WTC11 (cell line): ENCODE data around the gene ADORA1. TPM values are rescaled to one million over a fixed set of nuclear protein-coding genes. Genes with fewer than 3 reads are reported as not detected.

ENCODE experiments used
- ATAC-seq: fragments of 200-7000 bp; cut with Tn5 transposase; 2 replicates; pipeline ENCODE4 v1.10.0; 2021; ENCODE audit warnings: mild to moderate bottlenecking, moderate library complexity
- CTCF ChIA-PET: fragments of 300-600 bp; sonication (Branson Sonifier 250); formaldehyde crosslinking; loops from one replicate; lab custom pipeline; 2021; ENCODE audit warnings: antibody characterized with exemption; lab: Charles Lee
- POLR2A ChIA-PET: fragments of 350-600 bp; sonication (Branson Sonifier 250); formaldehyde crosslinking; loops from one replicate; lab custom pipeline; 2021; ENCODE audit warnings: antibody characterized with exemption; lab: Charles Lee
- DNase-seq: peaks from one replicate; pipeline ENCODE4 v3.0.0; 2021; ENCODE audit warnings: low spot score
- H3K27ac Mint-ChIP-seq: 2 replicates; pipeline ENCODE4 v1.8.0; 2021; ENCODE audit warnings: mixed read lengths
- H3K27me3 Mint-ChIP-seq: 2 replicates; pipeline ENCODE4 v1.8.0; 2021; ENCODE audit warnings: low read depth, mild to moderate bottlenecking, moderate library complexity, mixed read lengths
- H3K36me3 Mint-ChIP-seq: 2 replicates; pipeline ENCODE4 v1.8.0; 2021; ENCODE audit warnings: mixed read lengths
- H3K4me1 Mint-ChIP-seq: 2 replicates; pipeline ENCODE4 v1.8.0; 2022; ENCODE audit warnings: mixed read lengths
- H3K4me3 Mint-ChIP-seq: 2 replicates; pipeline ENCODE4 v1.8.0; 2021; ENCODE audit warnings: mild to moderate bottlenecking, moderate library complexity, mixed read lengths
- H3K9me3 Mint-ChIP-seq: 2 replicates; pipeline ENCODE4 v1.8.0; 2021; ENCODE audit warnings: mixed read lengths
- ATF1 ChIP-seq: sonication (generic); formaldehyde crosslinking; IDR thresholded peaks from 2 replicates; pipeline ENCODE4 v1.8.1; 2023; ENCODE audit warnings: mild to moderate bottlenecking, moderate library complexity, missing genetic modification reagents
- CBFB ChIP-seq: sonication (generic); formaldehyde crosslinking; IDR thresholded peaks from 2 replicates; pipeline ENCODE4 v1.8.1; 2022; ENCODE audit warnings: mild to moderate bottlenecking, low read depth, missing genetic modification reagents
- CREB1 ChIP-seq: sonication (generic); formaldehyde crosslinking; IDR thresholded peaks from 2 replicates; pipeline ENCODE4 v1.8.0; 2023; ENCODE audit warnings: mild to moderate bottlenecking, missing genetic modification reagents
- E2F4 ChIP-seq: sonication (generic); formaldehyde crosslinking; IDR thresholded peaks from 2 replicates; pipeline ENCODE4 v1.8.1; 2022; ENCODE audit warnings: low read depth, mild to moderate bottlenecking, moderate library complexity, missing genetic modification reagents, borderline replicate concordance
- ETV6 ChIP-seq: sonication (generic); formaldehyde crosslinking; IDR thresholded peaks from 2 replicates; pipeline ENCODE4 v1.8.1; 2022; ENCODE audit warnings: mild to moderate bottlenecking, missing genetic modification reagents
- FOXJ3 ChIP-seq: sonication (generic); formaldehyde crosslinking; IDR thresholded peaks from 2 replicates; pipeline ENCODE4 v1.9.0; 2021; ENCODE audit warnings: missing genetic modification reagents, mild to moderate bottlenecking, borderline replicate concordance
- FOXP4 ChIP-seq: sonication (generic); formaldehyde crosslinking; IDR thresholded peaks from 2 replicates; pipeline ENCODE4 v1.8.0; 2022; ENCODE audit warnings: mild to moderate bottlenecking, missing genetic modification reagents
- HMGA2 ChIP-seq: fragments of 250-450 bp; sonication (Bioruptor Pico); IDR thresholded peaks from 2 replicates; pipeline ENCODE4 v1.4.0; 2021; ENCODE audit warnings: mild to moderate bottlenecking, moderate library complexity
- JAZF1 ChIP-seq: fragments of 250-450 bp; sonication (Bioruptor Pico); IDR thresholded peaks from 2 replicates; pipeline ENCODE4 v1.9.0; 2021; ENCODE audit warnings: moderate library complexity, mild to moderate bottlenecking, inconsistent platforms
- MAX ChIP-seq: sonication (generic); formaldehyde crosslinking; IDR thresholded peaks from 2 replicates; pipeline ENCODE4 v1.8.0; 2022; ENCODE audit warnings: mild to moderate bottlenecking, missing genetic modification reagents
- NFATC4 ChIP-seq: fragments of 250-450 bp; sonication (Bioruptor Pico); IDR thresholded peaks from 2 replicates; pipeline ENCODE4 v1.9.0; 2021; ENCODE audit warnings: mild to moderate bottlenecking
- OVOL2 ChIP-seq: fragments of 250-450 bp; sonication (Bioruptor Pico); IDR thresholded peaks from 2 replicates; pipeline ENCODE4 v1.9.0; 2021; ENCODE audit warnings: mild to moderate bottlenecking, borderline replicate concordance
- ZNF138 ChIP-seq: sonication (generic); formaldehyde crosslinking; conservative IDR thresholded peaks from 2 replicates; pipeline ENCODE4 v1.8.1; 2022; ENCODE audit warnings: mild to moderate bottlenecking, moderate library complexity, missing genetic modification reagents
- ZNF219 ChIP-seq: sonication (generic); formaldehyde crosslinking; IDR thresholded peaks from 2 replicates; pipeline ENCODE4 v1.8.0; 2023; ENCODE audit warnings: missing genetic modification reagents, mild to moderate bottlenecking, borderline replicate concordance
- ZNF232 ChIP-seq: sonication (generic); formaldehyde crosslinking; IDR thresholded peaks from 2 replicates; pipeline ENCODE4 v1.8.0; 2022; ENCODE audit warnings: mild to moderate bottlenecking, missing genetic modification reagents
- ZNF416 ChIP-seq: fragments of 250-450 bp; sonication (Bioruptor Pico); IDR thresholded peaks from 2 replicates; pipeline ENCODE4 v1.9.0; 2021; ENCODE audit warnings: mild to moderate bottlenecking, inconsistent platforms
- total RNA-seq: library from RNA; stranded (reverse); gene quantifications from 3 replicates; pipeline ENCODE4 v1.2.3, GENCODE V29; 2021
- TF ChIP-seq, protein P1 (sequence below): sonication (generic); formaldehyde crosslinking; IDR thresholded peaks from 2 replicates; pipeline ENCODE4 v1.8.0; 2023; ENCODE audit warnings: missing genetic modification reagents
- TF ChIP-seq, protein P2 (sequence below): sonication (generic); formaldehyde crosslinking; IDR thresholded peaks from 2 replicates; pipeline ENCODE4 v1.8.1; 2023; ENCODE audit warnings: mild to moderate bottlenecking, missing genetic modification reagents, moderate library complexity
- TF ChIP-seq, protein P3 (sequence below): fragments of 250-450 bp; sonication (Bioruptor Pico); IDR thresholded peaks from 2 replicates; pipeline ENCODE4 v1.8.0; 2021; ENCODE audit warnings: mild to moderate bottlenecking

ADORA1 gene
- total RNA-seq, 1 experiment from 2014 or later, result 1.8 TPM

DNA sequence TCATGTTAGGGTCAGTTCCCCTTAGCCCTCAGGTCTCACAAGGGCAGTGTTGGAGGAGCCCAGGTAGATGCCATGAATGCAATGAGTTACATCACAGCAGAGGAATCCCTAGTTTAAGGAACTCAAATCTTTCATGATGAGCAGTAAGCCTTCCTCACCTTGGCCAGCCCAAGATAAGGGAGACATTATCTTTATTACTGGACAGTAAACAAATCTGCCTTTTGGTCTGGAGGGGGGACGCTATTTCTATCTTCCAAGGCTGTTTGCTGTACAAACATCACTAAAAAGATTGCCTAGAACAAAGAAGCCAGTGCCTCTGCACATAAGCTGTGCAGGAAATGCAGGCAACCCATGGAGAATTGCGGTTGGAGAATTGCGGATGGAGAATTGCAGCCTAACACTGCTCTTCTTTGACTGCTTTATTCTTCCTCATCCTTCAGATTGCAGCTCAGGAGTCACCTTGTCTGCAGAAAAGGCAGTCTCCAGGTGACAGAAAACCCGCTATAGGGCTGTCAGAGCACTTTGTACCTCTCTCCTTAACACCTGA lies 61.2 kb downstream of the ADORA1 start:
- H3K27me3 Mint-ChIP-seq, result peaks cover 2% of the 10 kb centered on the region; the same call in 1 of the 2 replicates
- TF ChIP-seq MAX (CRISPR knock-in tag) (no peak), ETV6 (CRISPR knock-in tag) (no peak)
- TF ChIP-seq, protein P1, sequence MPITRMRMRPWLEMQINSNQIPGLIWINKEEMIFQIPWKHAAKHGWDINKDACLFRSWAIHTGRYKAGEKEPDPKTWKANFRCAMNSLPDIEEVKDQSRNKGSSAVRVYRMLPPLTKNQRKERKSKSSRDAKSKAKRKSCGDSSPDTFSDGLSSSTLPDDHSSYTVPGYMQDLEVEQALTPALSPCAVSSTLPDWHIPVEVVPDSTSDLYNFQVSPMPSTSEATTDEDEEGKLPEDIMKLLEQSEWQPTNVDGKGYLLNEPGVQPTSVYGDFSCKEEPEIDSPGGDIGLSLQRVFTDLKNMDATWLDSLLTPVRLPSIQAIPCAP (CRISPR knock-in tag), result no peak
- TF ChIP-seq, all 79 proteins: peak for 0
- CTCF ChIA-PET, result interaction anchor here (1.6 to 3.9 kb wide), 3 partner anchors 16 to 71 kb away, joined by 5 to 20 read pairs (median 13); partner anchors contain the start of gene ADORA1
- Mint-ChIP-seq H3K4me1 (peaks cover 32% of the 10 kb centered on the region), H3K4me3 (no peak overlapping the region), H3K9me3 (no peaks in the 10 kb centered on the region), H3K27ac (no peak overlapping the region), H3K36me3 (no peaks in the 10 kb centered on the region)
- DNase-seq (no peak), ATAC-seq (no peak)
- POLR2A ChIA-PET, result no interaction called here

DNA sequence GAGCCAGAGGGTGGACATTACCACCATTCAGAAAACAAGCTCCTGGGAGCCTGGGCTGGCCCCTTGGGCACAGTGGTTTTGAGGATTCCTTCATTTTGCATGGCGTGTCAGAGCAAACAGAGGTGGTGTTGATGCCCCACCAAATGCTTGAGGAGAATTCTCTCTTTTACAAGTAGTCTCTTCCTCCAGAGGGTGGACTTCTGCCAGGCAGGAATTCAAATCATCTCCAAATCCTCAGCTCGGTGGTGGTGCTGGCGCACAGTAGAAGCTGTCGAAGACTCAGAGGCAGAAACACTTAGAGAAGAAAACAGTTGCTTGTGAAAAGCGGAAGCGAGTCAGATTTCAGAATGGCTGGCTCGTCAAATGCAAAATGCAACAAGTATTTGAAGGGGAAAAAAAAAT lies 62.4 kb downstream of the ADORA1 start:
- Mint-ChIP-seq H3K4me3 (no peak overlapping the region), H3K27ac (no peak overlapping the region), H3K27me3 (peaks cover 2% of the 10 kb centered on the region; the same call in 1 of the 2 replicates), H3K9me3 (no peaks in the 10 kb centered on the region), H3K4me1 (peaks cover 30% of the 10 kb centered on the region), H3K36me3 (no peaks in the 10 kb centered on the region)
- ATAC-seq, result no peak
- no peak for DNase-seq
- TF ChIP-seq ATF1 (CRISPR knock-in tag), result no peak
- TF ChIP-seq JAZF1 (CRISPR knock-in tag), result no peak
- TF ChIP-seq CREB1 (CRISPR knock-in tag), result no peak
- TF ChIP-seq CBFB (CRISPR knock-in tag), result no peak
- TF ChIP-seq ZNF232 (CRISPR knock-in tag), result no peak
- no peak for TF ChIP-seq ZNF138 (CRISPR knock-in tag)
- no peak for TF ChIP-seq FOXP4 (CRISPR knock-in tag)
- no peak for TF ChIP-seq ZNF219 (CRISPR knock-in tag)
- no peak for TF ChIP-seq ZNF416 (CRISPR knock-in tag)
- TF ChIP-seq OVOL2 (CRISPR knock-in tag), result no peak
- TF ChIP-seq, protein P2, sequence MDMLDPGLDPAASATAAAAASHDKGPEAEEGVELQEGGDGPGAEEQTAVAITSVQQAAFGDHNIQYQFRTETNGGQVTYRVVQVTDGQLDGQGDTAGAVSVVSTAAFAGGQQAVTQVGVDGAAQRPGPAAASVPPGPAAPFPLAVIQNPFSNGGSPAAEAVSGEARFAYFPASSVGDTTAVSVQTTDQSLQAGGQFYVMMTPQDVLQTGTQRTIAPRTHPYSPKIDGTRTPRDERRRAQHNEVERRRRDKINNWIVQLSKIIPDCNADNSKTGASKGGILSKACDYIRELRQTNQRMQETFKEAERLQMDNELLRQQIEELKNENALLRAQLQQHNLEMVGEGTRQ (CRISPR knock-in tag), result no peak
- TF ChIP-seq NFATC4 (CRISPR knock-in tag), result no peak
- no peak for TF ChIP-seq E2F4 (CRISPR knock-in tag)
- TF ChIP-seq HMGA2, result no peak
- no peak for TF ChIP-seq FOXJ3
- TF ChIP-seq, protein P3, sequence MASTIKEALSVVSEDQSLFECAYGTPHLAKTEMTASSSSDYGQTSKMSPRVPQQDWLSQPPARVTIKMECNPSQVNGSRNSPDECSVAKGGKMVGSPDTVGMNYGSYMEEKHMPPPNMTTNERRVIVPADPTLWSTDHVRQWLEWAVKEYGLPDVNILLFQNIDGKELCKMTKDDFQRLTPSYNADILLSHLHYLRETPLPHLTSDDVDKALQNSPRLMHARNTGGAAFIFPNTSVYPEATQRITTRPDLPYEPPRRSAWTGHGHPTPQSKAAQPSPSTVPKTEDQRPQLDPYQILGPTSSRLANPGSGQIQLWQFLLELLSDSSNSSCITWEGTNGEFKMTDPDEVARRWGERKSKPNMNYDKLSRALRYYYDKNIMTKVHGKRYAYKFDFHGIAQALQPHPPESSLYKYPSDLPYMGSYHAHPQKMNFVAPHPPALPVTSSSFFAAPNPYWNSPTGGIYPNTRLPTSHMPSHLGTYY (CRISPR knock-in tag), result no peak
- CTCF ChIA-PET, result interaction anchor here (0.7 to 3.9 kb wide), 5 partner anchors 17 to 77 kb away, joined by 3 to 20 read pairs (median 5); partner anchors contain the start of gene ADORA1
- POLR2A ChIA-PET, result no interaction called here
